ENCODE results near the gene BICDL1. TPM values are rescaled to one million over a fixed set of nuclear protein-coding genes. Genes with fewer than 3 reads are reported as not detected.

BICDL1 gene
- total and polyA plus RNA-seq, 2 donors (not counting 3 experiments of a cell fraction or from before 2014, with no cell fraction given), result 0.19 TPM; not detected in 1

- intact Hi-C loops (cut with micrococcal nuclease) (no loop called here), dilution Hi-C loops (cut with MboI; ENCODE audit: extremely low pct_ligation_motif_present, low sequenced_read_pairs) (no loop called here)
- Histone ChIP-seq H3K9ac (replicated peaks; ENCODE audit: extremely low read depth, insufficient read depth, low read length) (no peak overlapping the region), H3K9me3 (replicated peaks; ENCODE audit: control insufficient read depth, insufficient read depth, low read length) (no peaks in the 10 kb centered on the region), H3K27ac (ENCODE audit: insufficient read depth, low read depth, low read length) (no peak overlapping the region), H3K79me2 (ENCODE audit: control insufficient read depth, insufficient read depth, low read length) (no peaks in the 10 kb centered on the region), H3K9me1 (replicated peaks; ENCODE audit: control insufficient read depth, extremely low read depth, insufficient read depth, low read length) (no peaks in the 10 kb centered on the region), H3K4me1 (ENCODE audit: control insufficient read depth, extremely low read depth, insufficient read depth, low read length) (no peaks in the 10 kb centered on the region), H3K4me3 (replicated peaks in 1 of 3; ENCODE audit: insufficient read depth in 1 of 3, low read depth in 1 of 3, low read length in 3 of 3) (no peak overlapping the region), H2AFZ (ENCODE audit: low read depth, low read length) (no peak overlapping the region), H3K27me3 (ENCODE audit: control insufficient read depth in 2 of 2, insufficient read depth in 2 of 2, low read length in 2 of 2) (peaks cover 0 to 3% of the 10 kb centered on the region in 2 experiments), H3K4me2 (ENCODE audit: insufficient read depth, low read length) (no peak overlapping the region), H3K36me3 (ENCODE audit: control insufficient read depth in 2 of 2, extremely low read depth in 1 of 2, insufficient read depth in 2 of 2, low read length in 2 of 2) (no peaks in the 10 kb centered on the region), H4K20me1 (replicated peaks; ENCODE audit: control insufficient read depth, extremely low read depth, insufficient read depth, low read length) (no peaks in the 10 kb centered on the region)
- FAIRE-seq (no peak), DNase-seq (ENCODE audit: low read depth, low spot score) (no peak)
- TF ChIP-seq MYC (IDR thresholded peaks at IDR 0.05; ENCODE audit: low read depth, low read length) (no peak), POLR2AphosphoS5 (IDR thresholded peaks at IDR 0.05; ENCODE audit: insufficient read depth, low read depth, low read length) (no peak), POLR2A (IDR thresholded peaks at IDR 0.05; ENCODE audit: low read depth, low read length) (no peak), JUN (IDR thresholded peaks at IDR 0.05; ENCODE audit: borderline replicate concordance, insufficient read depth, insufficient read length, low read depth) (no peak), FOS (IDR thresholded peaks at IDR 0.05; ENCODE audit: borderline replicate concordance, insufficient read depth, low read length) (no peak), CTCF (IDR thresholded peaks at IDR 0.05; ENCODE audit: extremely low read depth in 1 of 2, insufficient read depth in 1 of 2, low read depth in 1 of 2, low read length in 2 of 2) (no peak), EZH2 (IDR thresholded peaks at IDR 0.05; ENCODE audit: borderline replicate concordance, low read depth, low read length, severe bottlenecking) (no peak), GATA2 (IDR thresholded peaks at IDR 0.05; ENCODE audit: insufficient read depth, insufficient read length, low read depth, low read length) (no peak)
- TF ChIP-seq, protein P1, sequence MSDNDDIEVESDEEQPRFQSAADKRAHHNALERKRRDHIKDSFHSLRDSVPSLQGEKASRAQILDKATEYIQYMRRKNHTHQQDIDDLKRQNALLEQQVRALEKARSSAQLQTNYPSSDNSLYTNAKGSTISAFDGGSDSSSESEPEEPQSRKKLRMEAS (IDR thresholded peaks at IDR 0.05; ENCODE audit: insufficient read depth, insufficient read length), result no peak
- no TSS peak for BruUV-seq (replicated peaks)
- POLR2A ChIA-PET, result no interaction called here
- CTCF ChIA-PET, result interaction anchor here (1.2 kb wide), 1 partner anchor 10 kb away, joined by 6 read pairs; no protein-coding TSS in a partner anchor
Observed at GRCh38 chr12:120077260-120077659, 88.2 kb downstream of the BICDL1 start.

Data from endothelial cell of umbilical vein (primary cell).